Measurements from ENCODE around the gene TTLL8.
"Not testable (repeated sequence)": the region's sequence is repeated elsewhere in the genome, so short reads cannot be mapped to it uniquely, and the experiment has no call there.

Gene TTLL8

DNA sequence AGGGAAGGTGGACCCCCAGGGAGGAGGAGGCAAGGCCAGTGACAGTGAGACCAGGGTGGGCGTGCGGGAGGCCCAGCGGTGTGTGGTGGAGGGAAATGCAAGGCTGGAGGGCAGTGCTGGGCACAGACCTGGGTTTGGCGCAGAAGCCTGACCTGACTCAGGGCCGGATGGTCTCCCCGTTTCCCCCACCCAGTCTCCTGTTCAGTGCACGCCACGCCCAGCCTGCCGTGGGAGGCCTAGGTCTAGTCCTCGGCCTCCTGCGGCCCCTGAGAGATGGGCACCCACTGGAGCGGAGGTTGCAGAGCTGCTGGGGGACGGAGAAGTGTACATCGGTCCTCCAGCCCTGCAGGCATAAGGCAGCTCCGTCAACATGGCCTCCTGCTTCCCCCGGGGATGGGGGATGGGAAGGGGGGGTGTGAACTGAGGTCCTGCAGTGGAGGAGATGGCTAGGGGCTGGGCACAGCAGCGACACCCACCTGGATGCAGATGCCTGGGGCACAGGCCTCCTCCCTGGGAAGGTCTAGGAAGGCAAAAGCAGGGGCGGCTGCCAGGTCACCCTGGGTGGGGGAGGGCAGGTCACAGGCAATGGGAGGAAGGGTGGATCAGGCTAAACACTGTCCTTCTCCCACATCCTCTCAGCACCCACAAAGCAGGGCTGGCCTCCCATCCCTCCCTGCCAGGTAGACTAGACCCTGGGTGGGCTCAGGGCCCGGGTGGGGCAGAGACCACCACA lies 61.4 kb downstream of the TTLL8 start:
- no peaks in the 10 kb centered on the region for H3K9me3 Mint-ChIP-seq
- no peaks in the 10 kb centered on the region for H3K36me3 Mint-ChIP-seq (ENCODE audit: low read depth)
- peaks cover 31% of the 10 kb centered on the region for H3K27me3 Mint-ChIP-seq
- H3K4me1 Mint-ChIP-seq (ENCODE audit: low read depth), result peaks cover 30% of the 10 kb centered on the region
- no peak overlapping the region for H3K4me3 Mint-ChIP-seq
- no peak overlapping the region for H3K27ac Mint-ChIP-seq
- intact Hi-C loops (cut with micrococcal nuclease), result no loop called here

DNA sequence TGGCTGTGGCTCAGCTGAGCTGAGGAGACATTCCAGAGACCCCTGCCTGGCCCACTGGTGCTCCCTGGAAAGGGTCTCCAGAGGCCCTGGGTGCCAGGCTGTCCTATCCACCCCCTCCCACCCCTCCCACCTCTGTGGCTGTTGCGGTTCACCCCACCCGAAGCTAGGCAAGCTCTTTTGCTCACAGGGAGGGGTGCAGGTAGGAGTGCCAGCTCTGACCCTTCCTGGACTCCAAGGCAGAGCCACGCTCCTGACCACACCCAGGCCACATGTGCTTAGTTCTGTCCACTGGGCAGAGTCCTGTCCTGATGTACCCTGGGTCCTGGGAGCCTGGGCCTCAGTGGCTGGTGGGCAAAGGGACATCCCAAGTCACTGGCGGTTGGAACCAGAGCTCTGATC lies 62.0 kb downstream of the TTLL8 start:
- peaks cover 30% of the 10 kb centered on the region for H3K4me1 Mint-ChIP-seq (ENCODE audit: low read depth)
- intact Hi-C loops (cut with micrococcal nuclease), result no loop called here
- H3K4me3 Mint-ChIP-seq, result no peak overlapping the region
- peaks cover 4% of the 10 kb centered on the region for H3K9me3 Mint-ChIP-seq
- H3K27ac Mint-ChIP-seq, result no peak overlapping the region
- H3K27me3 Mint-ChIP-seq, result peaks cover 32% of the 10 kb centered on the region
- H3K36me3 Mint-ChIP-seq (ENCODE audit: low read depth), result no peaks in the 10 kb centered on the region

DNA sequence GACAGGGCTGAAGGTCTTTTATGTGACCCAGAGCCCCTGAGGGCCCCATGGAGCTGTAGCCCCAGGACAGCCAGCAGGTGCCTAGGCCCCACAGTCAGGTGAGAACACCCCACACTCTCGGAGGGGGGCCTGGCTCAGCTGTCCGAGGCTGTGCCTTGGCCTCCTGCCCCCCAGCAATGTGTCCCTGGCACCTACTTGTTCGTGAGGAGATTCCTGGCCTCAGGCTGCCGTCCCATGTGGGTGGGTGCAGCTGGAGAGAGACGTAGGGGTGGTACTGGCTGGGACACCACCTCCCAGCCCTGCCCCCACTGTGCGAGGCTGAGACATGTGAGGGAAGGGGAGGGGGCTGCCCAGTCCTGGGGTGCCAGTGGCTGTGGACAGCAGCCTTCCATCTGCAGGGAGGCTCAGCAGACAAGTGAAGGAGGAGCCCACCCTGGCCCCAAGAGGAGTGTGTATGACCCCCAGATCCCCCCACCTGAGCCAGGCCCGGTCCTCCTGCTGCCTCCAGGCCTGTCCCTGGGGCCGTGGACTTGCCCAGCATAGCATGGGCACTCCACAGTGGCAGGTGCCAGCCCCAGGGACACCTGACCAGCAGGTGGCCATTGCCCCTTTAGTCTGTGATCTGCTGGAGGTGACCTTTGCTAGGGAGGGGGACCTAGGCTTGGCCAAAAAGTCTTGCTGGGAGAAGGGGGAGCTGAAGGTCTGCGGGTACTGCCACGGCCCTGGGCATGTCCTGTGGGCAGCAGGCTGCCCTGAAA lies 62.6 kb downstream of the TTLL8 start:
- Mint-ChIP-seq H3K27ac (no peak overlapping the region), H3K4me3 (no peak overlapping the region), H3K9me3 (peaks cover 9% of the 10 kb centered on the region), H3K4me1 (ENCODE audit: low read depth) (peaks cover 30% of the 10 kb centered on the region), H3K27me3 (peaks cover 33% of the 10 kb centered on the region), H3K36me3 (ENCODE audit: low read depth) (no peaks in the 10 kb centered on the region)
- intact Hi-C loops (cut with micrococcal nuclease), result no loop called here

DNA sequence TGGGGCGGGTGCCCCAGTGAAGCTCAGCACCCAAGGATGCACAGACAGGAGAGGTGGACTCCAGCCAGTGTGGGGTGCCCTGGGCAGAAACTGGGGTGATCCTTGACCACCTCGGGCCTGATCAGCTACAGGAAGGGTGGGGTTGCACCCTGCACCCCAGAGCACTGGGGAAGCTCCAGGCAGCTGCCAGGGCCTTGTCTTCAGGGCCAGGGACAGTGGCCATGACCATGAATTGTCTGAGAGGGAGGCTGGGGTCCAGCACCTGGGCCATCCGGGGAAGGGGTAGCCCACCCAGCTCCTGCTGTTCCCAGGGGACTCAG lies 63.1 kb downstream of the TTLL8 start:
- Mint-ChIP-seq H3K4me3 (no peak overlapping the region), H3K27ac (no peak overlapping the region), H3K27me3 (peaks cover 32% of the 10 kb centered on the region), H3K4me1 (ENCODE audit: low read depth) (peaks cover 30% of the 10 kb centered on the region), H3K9me3 (peaks cover 15% of the 10 kb centered on the region), H3K36me3 (ENCODE audit: low read depth) (no peaks in the 10 kb centered on the region)
- intact Hi-C loops (cut with micrococcal nuclease), result no loop called here

DNA sequence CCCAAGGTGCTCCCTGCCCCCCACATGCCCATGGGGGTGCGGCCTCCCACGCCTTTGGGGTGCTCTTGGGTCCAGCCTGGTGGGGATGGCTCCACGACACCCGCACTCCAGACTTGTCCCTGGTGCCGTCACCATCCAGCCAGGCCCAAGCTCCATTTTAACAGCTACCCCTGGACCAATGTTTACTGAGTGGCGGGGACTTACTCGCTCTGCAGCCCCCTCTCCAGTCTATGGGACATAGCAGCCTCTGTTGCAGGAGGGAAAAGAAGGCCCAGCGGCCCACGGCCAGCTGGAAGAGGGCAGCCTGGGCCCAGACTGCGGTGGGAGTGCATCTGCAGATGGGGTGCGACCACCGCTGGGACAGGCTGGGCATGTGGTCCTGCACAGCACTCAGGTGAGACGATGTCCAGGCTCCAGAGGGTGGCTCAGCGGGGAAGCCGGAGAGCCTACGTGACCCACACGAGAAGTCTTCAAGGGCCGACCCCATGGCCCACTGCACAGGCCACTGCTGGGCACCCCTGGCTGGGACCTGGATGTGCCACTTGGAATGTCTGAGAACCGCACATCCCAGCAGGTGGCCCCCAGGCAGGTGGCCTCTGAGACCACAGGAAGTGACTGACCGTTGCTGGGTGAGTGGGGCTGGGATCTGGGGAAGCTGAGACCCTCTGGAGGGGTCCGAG lies 63.6 kb downstream of the TTLL8 start:
- H3K27me3 Mint-ChIP-seq, result peaks cover 31% of the 10 kb centered on the region
- peaks cover 20% of the 10 kb centered on the region for H3K9me3 Mint-ChIP-seq
- H3K4me1 Mint-ChIP-seq (ENCODE audit: low read depth), result peaks cover 30% of the 10 kb centered on the region
- no peak overlapping the region for H3K4me3 Mint-ChIP-seq
- H3K36me3 Mint-ChIP-seq (ENCODE audit: low read depth), result no peaks in the 10 kb centered on the region
- intact Hi-C loops (cut with micrococcal nuclease), result loop anchor here (5.0 kb wide), 1 partner anchor 38 kb away; no protein-coding TSS in a partner anchor
- H3K27ac Mint-ChIP-seq, result no peak overlapping the region

DNA sequence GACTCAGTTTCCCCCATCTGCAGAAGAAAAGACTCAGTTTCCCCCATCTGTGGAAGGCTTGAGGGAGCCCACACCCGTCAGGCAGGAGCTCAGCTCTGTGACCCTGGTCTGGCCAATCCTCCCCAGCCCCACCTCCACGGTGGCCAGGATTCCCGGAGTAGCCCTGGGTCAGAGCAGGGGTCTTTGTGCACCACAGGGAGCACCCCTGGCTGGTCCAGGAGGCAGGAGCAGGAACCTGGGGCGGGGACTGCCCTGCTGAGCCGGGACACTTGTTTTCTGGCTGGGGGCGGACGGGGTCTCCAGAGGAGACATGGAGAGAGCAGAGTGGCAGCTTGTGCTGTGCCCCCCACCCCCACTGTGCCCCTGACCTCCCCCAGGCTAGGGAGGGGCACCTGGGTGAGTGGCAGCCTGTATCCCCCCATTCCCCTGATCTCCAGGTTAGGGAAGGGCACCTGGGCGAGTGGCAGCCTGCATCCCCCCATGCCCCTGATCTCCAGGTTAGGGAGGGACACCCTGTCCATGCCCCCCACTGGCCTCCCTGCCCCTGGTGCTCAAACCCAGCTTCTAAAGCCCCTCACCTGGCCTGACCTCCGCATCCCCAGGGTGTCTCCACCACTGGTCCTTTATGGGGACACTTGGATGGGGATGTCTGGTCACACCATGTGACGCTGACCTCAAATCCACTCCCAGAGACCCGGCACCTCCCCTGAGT lies 64.3 kb downstream of the TTLL8 start:
- peaks cover 23% of the 10 kb centered on the region for H3K9me3 Mint-ChIP-seq
- no peak overlapping the region for H3K4me3 Mint-ChIP-seq
- H3K36me3 Mint-ChIP-seq (ENCODE audit: low read depth), result no peaks in the 10 kb centered on the region
- intact Hi-C loops (cut with micrococcal nuclease), result loop anchor here (1.0 to 5.0 kb wide), 2 partner anchors 38 to 63 kb away; no protein-coding TSS in a partner anchor
- peaks cover 25% of the 10 kb centered on the region for H3K4me1 Mint-ChIP-seq (ENCODE audit: low read depth)
- H3K27ac Mint-ChIP-seq, result no peak overlapping the region
- peaks cover 30% of the 10 kb centered on the region for H3K27me3 Mint-ChIP-seq

DNA sequence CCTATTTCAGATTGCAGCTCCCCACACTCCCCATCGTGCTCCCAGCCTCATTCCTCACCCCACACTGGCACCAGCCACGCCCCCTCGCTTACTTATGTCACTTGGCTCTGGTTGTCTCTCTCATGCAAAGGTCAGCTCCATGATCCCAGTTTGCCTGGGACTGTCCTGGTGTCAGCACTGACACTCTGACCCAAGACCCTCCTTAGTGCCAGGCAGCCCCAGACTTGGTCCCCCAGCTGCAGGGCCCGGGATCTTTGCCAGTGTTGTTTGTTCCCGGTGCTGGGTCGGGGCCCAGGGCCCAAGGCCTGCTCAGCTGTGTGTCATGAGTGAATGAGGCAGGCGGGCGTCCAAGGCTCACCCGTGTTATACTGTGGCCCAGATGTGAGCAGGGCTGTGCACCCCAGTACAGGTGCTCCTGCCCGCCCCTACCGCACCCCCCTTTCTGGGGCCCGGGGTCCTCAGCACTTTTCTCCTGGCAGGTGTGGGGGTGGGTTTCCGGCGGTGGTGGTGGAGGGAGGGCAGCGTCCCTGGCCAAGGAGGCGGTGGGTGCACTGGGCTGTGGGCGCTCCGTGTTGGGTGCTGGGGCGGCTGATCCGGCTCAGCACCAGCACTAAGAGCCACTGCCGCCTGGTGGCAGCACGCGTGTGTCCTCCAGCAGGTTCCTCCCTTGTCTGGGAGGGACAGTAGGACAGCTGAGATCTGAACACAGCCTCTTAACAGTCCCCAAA lies 65.0 kb downstream of the TTLL8 start:
- Mint-ChIP-seq H3K4me3 (no peak overlapping the region), H3K9me3 (peaks cover 23% of the 10 kb centered on the region), H3K27ac (no peak overlapping the region), H3K36me3 (ENCODE audit: low read depth) (no peaks in the 10 kb centered on the region), H3K4me1 (ENCODE audit: low read depth) (peaks cover 24% of the 10 kb centered on the region), H3K27me3 (peaks cover 27% of the 10 kb centered on the region)
- intact Hi-C loops (cut with micrococcal nuclease), result loop anchor here (1.0 to 5.0 kb wide), 2 partner anchors 39 to 62 kb away; no protein-coding TSS in a partner anchor

DNA sequence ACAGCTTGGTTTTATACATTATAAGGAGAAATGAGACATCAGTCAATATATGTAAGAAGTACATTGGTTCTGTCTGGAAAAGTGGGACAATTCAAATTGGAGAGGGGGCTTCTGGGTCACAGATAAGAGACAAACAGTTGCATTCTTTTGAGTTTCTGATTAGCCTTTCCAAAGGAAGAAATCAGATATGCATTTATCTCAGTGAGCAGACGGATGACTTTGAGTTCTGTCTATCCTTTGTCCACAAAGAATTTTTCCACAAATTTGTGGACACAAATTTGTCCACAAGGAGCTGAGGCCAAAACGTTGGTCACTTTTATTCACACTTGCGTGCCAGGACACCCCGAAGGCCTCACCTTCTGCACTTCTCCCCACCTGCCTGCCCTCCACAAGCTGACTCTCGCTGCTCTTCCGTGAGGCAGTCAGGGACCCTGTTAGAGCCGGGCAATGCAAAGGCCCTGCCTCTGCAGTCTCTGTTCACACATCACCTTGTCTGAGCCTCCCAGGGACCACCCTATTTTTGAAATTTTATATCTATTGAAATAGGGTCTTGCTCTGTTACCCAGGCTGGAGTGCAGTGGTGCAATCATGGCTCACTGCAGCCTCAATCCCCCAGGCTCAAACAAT lies 66.1 kb downstream of the TTLL8 start:
- H3K9me3 Mint-ChIP-seq, result peaks cover 23% of the 10 kb centered on the region
- H3K27ac Mint-ChIP-seq, result no peak overlapping the region
- H3K27me3 Mint-ChIP-seq, result peaks cover 27% of the 10 kb centered on the region
- no peaks in the 10 kb centered on the region for H3K36me3 Mint-ChIP-seq (ENCODE audit: low read depth)
- peaks cover 24% of the 10 kb centered on the region for H3K4me1 Mint-ChIP-seq (ENCODE audit: low read depth)
- intact Hi-C loops (cut with micrococcal nuclease), result loop anchor here (5.0 kb wide), 1 partner anchor 40 kb away; no protein-coding TSS in a partner anchor
- no peak overlapping the region for H3K4me3 Mint-ChIP-seq

DNA sequence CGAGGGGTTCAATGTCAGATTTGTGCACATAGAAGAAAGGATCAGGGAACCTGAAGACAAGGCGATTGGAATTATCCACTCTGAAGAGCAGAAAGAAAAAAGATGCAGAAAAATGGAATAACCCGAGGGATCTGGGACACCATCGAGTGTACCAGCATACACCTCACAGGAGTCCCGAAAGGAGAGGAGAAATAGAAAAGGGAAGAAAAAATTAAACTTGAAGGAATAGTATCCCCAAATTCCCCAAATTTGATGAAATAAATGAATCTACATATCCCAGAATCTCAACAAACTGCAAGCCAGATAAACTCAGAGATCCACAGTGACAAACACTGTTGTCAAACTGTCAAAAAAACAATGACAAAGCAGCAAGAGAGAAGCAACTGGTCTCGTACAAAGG lies 66.9 kb downstream of the TTLL8 start:
- Mint-ChIP-seq H3K9me3 (peaks cover 30% of the 10 kb centered on the region), H3K4me1 (ENCODE audit: low read depth) (peaks cover 19% of the 10 kb centered on the region), H3K27me3 (peaks cover 34% of the 10 kb centered on the region), H3K4me3 (no peak overlapping the region), H3K27ac (no peak overlapping the region), H3K36me3 (ENCODE audit: low read depth) (no peaks in the 10 kb centered on the region)
- intact Hi-C loops (cut with micrococcal nuclease), result loop anchor here (5.0 kb wide), 1 partner anchor 41 kb away; no protein-coding TSS in a partner anchor

DNA sequence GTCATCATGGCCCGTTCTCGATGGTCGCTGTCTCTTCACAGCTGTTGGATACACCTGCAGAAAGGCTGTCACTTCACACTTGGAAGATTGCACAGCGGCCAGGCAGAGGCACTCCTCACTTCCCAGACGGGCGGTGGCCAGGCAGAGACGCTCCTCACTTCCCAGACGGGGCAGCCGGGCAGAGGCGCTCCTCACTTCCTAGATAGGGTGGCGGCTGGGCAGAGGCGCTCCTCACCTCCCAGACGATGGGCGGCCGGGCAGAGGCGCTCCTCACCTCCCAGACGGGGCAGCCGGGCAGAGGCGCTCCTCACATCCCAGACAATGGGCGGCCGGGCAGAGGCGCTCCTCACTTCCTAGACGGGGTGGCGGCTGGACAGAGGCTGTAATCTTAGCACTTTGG lies 68.3 kb downstream of the TTLL8 start:
- H3K4me3 Mint-ChIP-seq; H3K36me3 Mint-ChIP-seq (ENCODE audit: low read depth); H3K27ac Mint-ChIP-seq: not testable (repeated sequence)
- H3K4me1 Mint-ChIP-seq (ENCODE audit: low read depth), result peaks cover 19% of the 10 kb centered on the region
- H3K27me3 Mint-ChIP-seq, result peaks cover 48% of the 10 kb centered on the region
- intact Hi-C loops (cut with micrococcal nuclease), result loop anchor here (5.0 kb wide), 1 partner anchor 42 kb away; no protein-coding TSS in a partner anchor
- peaks cover 35% of the 10 kb centered on the region for H3K9me3 Mint-ChIP-seq

DNA sequence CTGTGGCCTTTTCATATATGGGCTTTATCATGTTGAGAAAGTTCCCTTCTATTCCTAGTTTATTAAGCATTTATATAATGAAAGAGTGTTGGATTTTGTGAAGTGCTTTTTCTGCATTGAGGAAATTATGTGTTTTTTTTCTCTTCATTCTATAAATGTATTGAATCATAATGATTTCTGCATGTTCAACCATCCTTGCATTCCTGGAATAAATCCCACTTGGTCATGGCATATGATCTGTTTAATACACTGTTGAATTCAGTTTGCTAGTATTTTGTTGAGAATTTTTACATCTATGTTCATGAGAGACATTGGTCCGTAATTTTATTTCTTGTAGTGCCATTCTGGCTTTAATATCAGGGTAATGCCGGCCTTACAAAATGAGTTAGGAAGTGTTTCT lies 71.8 kb downstream of the TTLL8 start:
- Mint-ChIP-seq H3K27me3 (peaks cover 64% of the 10 kb centered on the region), H3K36me3 (ENCODE audit: low read depth) (no peaks in the 10 kb centered on the region), H3K4me1 (ENCODE audit: low read depth) (peaks cover 11% of the 10 kb centered on the region), H3K4me3 (no peak overlapping the region), H3K27ac (no peak overlapping the region), H3K9me3 (peaks cover 34% of the 10 kb centered on the region)
- intact Hi-C loops (cut with micrococcal nuclease), result no loop called here

DNA sequence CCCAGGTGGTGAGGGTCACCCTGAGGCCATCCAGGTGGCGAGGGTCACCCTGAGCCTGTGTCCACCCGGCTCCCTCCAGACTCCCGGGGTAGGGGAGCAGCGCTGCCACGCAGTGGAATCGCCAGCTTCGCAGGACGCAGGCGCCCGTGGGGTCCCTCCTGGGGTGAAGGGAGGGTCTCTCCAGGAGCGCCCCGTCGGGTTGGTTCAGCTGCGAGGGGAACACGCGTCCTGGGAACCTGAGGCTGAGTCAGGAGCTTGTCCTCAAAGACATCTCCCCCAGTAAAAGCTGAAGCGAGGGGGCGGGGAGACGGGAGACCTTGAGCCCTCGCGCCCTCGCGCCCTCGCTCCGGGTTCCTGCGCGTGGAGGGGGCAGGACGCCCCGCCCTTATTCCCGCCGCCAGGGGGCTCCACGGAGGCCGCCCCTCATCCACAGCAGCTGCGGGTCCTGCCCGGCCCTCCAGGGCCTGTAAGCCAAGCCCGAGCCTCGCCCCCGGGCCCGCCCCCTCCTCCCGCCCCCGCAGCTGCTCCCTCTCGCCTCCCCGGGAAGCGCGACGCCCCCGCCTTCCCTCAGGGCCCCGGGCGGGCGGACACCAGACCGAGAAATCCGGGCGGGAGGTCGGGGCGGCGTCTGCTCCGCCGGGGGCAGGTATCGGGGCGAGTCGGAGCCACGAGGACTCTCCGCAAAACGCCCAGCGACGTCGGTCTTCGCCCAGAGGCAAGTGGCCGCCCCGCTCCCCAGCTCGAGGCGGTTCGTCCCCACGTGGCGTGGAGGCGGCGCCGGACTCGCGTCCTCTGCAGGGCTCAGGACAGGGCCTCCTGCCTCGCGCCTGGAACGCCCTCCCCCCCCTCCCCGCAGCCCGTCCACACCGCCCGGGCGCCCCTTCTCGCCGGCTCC lies 74.7 kb downstream of the TTLL8 start:
- Mint-ChIP-seq H3K4me3 (peak overlapping the region; percentile 4), H3K4me1 (ENCODE audit: low read depth) (peaks cover 15% of the 10 kb centered on the region), H3K27ac (no peak overlapping the region), H3K36me3 (ENCODE audit: low read depth) (peaks cover 8% of the 10 kb centered on the region), H3K9me3 (peaks cover 23% of the 10 kb centered on the region), H3K27me3 (peaks cover 48% of the 10 kb centered on the region)
- intact Hi-C loops (cut with micrococcal nuclease), result no loop called here

Measured in dendritic cell treated with granulocyte-macrophage colony-stimulating factor and Interleukin-4, amounts not matched to agents 40 ng/mL and 50 ng/mL, for 4 days (primary cell).